AG10803 (cell line): Measurements from ENCODE around the gene ALOX5.

Source experiments
- DNase-seq: peaks from one replicate; pipeline ENCODE4 v3.0.0; 2010; ENCODE audit warnings: low read depth
- H3K4me3 ChIP-seq: 2 replicates; pipeline ENCODE4 v1.5.1; 2011; ENCODE audit warnings: mild to moderate bottlenecking, low read length, control low read depth
- TF ChIP-seq, protein P1 (sequence below): conservative IDR thresholded peaks from 2 replicates; pipeline ENCODE4 v1.5.1; 2011; ENCODE audit warnings: mild to moderate bottlenecking, low read length, control low read depth, inconsistent platforms

Gene ALOX5

DNA sequence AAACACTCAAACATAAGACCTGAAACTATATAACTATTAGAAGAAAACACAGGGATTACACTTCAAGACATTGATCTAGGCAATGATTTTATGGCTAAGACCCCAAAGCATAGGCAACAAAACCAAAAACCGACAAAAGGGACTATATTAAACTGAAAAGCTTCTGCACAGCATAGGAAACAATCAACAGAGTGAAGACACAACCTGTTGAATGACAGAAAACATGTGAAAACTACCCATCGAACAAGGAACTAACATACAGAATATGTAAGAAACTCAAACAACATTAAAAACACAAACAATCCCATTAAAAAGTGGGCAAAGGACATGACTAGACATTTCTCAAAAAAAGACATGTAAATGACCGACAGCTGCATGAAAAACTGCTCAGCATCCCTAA lies 109.0 kb downstream of the ALOX5 start:
- TF ChIP-seq, protein P1, sequence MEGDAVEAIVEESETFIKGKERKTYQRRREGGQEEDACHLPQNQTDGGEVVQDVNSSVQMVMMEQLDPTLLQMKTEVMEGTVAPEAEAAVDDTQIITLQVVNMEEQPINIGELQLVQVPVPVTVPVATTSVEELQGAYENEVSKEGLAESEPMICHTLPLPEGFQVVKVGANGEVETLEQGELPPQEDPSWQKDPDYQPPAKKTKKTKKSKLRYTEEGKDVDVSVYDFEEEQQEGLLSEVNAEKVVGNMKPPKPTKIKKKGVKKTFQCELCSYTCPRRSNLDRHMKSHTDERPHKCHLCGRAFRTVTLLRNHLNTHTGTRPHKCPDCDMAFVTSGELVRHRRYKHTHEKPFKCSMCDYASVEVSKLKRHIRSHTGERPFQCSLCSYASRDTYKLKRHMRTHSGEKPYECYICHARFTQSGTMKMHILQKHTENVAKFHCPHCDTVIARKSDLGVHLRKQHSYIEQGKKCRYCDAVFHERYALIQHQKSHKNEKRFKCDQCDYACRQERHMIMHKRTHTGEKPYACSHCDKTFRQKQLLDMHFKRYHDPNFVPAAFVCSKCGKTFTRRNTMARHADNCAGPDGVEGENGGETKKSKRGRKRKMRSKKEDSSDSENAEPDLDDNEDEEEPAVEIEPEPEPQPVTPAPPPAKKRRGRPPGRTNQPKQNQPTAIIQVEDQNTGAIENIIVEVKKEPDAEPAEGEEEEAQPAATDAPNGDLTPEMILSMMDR: no peak
- H3K4me3 ChIP-seq: no peak overlapping the region
- no peak for DNase-seq

DNA sequence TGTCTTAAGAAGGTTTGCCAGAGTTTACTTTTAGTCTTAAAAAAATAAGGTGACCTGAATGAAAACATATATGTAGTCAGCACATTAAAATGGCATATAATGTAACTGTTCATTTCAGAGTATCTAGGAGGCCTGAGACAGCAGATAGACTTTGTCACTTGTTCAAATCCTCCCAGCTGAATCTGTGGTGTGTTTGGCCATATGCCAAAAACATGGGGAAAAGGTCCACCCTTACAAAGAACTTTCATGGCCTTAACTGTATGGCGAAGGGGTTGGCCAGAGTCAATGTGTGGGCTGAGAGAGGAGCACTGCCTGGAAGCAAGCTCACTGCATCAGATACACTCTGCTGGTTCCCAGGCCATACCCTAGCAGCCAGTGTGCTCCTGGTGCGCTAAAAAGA lies 113.7 kb downstream of the ALOX5 start:
- TF ChIP-seq, protein P1: no peak
- no peak for DNase-seq
- H3K4me3 ChIP-seq: no peak overlapping the region

DNA sequence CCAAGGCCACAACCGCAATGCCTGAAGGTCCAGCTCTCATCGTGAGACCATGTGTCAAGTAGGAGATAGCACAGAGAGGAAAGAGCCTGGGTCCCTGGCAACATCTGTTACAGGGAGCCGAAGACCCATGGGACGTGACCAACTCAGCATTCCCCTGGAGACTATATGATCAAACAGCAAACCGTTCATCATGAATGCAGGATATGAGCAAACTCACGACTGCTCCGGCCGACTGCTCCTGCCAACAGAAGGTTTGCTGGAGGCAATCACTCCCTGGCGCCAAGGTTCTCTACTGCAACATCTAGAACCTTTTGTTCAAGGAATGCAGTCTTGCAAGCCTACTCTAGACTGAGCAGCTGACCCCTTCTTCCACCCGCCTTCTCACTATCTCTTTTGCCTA lies 114.3 kb downstream of the ALOX5 start:
- H3K4me3 ChIP-seq: no peak overlapping the region
- DNase-seq: no peak
- TF ChIP-seq, protein P1: no peak

DNA sequence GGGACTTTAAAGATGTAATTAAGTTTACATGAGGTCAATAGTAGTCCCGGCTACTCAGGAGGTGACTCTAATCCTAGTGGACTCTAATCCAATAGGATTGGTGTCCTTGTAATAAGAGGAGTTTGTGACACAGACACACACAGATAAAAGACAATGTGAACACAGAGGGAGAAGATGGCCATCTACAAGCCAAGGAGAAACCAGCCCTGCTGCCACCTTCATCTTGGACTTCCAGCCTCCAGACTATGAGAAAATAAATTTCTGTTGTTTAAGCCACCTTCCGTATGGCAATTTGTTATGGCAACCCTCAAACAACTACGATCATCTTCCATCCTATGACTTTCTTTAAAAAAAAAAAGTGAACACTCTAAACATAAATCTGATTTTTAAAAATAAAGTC lies 116.3 kb downstream of the ALOX5 start:
- no peak for DNase-seq
- H3K4me3 ChIP-seq: no peak overlapping the region
- TF ChIP-seq, protein P1: no peak

DNA sequence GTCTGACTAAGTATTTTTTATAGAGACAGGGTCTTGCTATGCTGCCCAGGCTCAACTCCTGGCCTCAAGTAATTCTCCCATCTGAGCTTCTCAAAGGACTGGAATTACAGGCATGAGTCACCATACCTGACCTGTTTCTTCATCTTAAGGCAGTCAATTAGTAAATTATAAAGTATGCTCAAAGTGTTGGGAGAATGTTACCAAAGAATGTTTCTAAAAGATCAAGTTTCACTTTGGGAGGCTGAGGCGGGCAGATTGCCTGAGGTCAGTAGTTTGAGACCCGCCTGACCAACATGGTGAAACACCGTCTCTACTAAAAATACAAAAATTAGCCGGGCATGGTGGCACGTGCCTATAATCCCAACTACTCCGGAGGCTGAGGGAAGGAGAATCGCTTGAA lies 117.0 kb downstream of the ALOX5 start:
- TF ChIP-seq, protein P1: no peak
- no peak overlapping the region for H3K4me3 ChIP-seq
- DNase-seq: no peak
